ENCODE measurements around the gene OR4N2.
"Not testable (repeated sequence)": the region's sequence is repeated elsewhere in the genome, so short reads cannot be mapped to it uniquely, and the experiment has no call there.

Gene OR4N2

DNA sequence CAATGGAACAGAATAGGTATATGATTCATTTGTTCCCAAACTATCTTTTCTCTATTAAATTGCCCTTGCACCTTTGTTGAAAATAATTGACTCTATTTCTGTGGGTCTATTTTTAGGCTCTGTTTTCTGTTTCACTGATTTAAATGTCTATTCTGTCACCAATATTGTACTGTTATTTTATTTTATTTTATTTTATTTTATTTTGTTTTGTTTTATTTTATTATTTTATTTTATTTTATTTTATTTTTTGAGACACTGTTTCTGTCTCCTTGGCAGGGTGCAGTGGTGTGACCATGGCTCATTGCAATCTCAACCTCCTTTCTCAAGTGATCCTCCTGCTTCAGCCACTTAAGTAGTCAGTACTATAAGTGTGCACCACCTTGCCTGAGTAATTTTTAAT lies 34.9 kb downstream of the OR4N2 start:
- DNase-seq, result no peak

DNA sequence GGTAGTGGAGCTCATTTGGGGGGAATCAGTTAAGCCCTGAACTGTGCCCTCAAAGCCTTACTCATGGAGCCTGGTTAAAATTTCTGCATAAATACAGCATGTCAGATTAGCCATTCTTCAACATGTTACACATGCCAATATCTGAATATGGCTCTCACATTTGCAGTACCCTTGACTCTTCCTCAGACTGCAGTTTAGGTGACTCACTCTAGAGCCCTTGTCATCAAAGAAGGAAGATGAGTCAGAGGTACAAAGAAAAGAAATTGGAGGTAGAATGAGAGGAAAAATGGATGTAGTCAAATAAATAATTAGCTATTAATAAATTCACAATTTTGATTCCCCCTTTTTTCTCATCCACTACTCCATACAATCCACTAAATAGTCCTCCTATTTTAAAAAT lies 47.8 kb downstream of the OR4N2 start:
- DNase-seq, result no peak

DNA sequence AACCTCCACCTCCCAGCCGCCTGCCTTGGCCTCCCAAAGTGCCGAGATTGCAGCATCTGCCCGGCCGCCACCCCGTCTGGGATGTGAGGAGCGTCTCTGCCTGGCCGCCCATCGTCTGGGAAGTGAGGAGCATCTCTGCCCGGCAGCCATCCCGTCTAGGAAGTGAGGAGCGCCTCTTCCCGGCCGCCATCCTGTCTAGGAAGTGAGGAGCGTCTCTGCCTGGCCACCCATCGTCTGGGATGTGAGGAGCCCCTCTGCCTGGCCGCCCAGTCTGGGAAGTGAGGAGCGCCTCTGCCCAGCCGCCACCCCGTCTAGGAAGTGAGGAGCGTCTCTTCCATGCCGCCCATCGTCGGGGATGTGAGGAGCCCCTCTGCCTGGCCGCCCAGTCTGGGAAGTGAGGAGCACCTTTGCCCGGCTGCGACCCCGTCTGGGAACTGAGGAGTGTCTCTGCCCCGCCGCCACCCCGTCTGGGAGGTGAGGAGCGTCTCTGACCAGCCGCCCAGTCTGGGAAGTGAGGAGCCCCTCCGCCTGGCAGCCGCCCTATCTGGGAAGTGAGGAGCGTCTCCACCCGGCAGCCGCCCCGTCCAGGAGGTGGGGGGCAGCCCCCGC lies 62.6 kb downstream of the OR4N2 start:
- DNase-seq, result not testable (repeated sequence)

DNA sequence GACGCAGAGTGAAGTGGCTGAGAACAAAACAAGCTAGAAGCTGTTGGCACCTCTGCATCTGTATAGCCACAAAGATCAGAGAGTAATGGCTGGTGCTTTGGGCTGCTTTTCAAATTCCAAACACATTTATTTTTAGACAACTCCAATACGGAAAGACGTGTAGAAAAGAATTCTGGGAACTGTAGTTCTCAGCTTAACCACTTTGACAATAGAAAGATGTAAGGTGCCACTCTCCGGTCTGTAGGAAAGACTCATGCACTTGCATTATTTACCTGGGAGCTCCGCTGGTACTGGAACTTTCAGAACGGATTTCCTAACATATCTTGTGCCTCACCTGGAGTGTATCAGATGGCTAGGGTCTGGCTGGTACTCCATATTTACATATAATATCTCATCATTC lies 69.6 kb downstream of the OR4N2 start:
- DNase-seq, result no peak

DNA sequence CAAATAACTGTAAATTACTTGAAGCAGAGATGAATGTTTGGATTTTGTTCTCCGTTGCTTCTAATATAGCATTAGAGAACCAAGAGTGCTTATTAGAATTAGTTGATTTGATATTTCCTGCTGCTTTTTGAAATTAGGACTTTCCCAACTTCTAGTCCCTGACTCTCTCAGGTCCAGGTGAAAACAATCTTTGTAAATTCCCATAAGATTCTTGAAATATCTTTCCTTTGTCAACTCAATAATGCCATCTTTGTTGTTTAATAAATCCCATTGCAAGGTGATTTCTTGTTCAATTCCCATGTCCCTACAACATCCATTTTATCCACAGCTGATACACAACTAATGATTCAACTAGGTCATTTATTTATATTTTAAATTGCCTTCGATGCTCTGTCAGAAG lies 71.3 kb downstream of the OR4N2 start, which contains the start of gene OR4K2:
TSS of gene OR4K2 (plus strand) at position 301 of the 400 bp plus-strand sequence. CDS start 1,126 bp downstream, outside the sequence.
- DNase-seq, result no peak

DNA sequence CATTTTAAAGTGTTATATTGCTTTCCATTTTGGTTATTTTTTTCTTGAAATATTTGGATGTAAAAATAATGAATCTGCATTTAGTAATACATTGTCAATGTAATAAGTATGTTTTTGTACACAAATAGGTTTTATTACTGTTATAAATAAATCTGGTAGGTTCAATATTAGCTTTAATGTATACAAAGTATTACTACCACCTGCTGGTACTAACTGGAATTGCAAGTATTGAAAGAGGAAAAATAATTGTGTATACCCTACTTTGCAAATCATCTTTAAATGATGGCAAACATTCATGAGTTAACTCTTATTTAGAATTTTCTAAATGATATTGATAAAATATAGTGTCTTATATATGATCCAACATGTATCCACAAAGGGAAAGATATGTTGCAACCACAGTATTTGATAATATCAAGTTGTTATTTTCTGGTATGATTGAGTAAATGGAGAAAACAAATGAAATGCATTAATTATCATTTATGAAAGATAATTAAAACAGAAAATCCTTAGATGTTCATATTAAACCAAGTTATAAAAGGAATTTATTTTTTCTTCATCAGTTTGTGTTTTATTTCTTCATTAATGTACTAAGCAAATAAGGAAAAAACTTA lies 74.6 kb downstream of the OR4N2 start:
- DNase-seq, result no peak

Measured in DMS153 (cell line).